Immature natural killer cell (primary cell): ENCODE data around the gene PREB. TPM values are rescaled to one million over a fixed set of nuclear protein-coding genes. Genes with fewer than 3 reads are reported as not detected.

Experiments used
- DNase-seq, 3 donors: peaks; one replicate each; pipeline ENCODE4 v3.0.0; 2022; ENCODE audit warnings: mixed read lengths in 1 of 3
- H3K27ac Mint-ChIP-seq, 6 donors: one replicate each; pipeline ENCODE4 v1.8.0; 2020; ENCODE audit warnings: mixed read lengths in 6 of 6, mild to moderate bottlenecking in 5 of 6, inconsistent platforms in 4 of 6, moderate library complexity in 3 of 6
- H3K27me3 Mint-ChIP-seq, 3 donors: one replicate each; pipeline ENCODE4 v1.8.0; 2020 to 2021; ENCODE audit warnings: low read depth in 3 of 3, mild to moderate bottlenecking in 3 of 3, mixed read lengths in 3 of 3, moderate library complexity in 3 of 3, inconsistent platforms in 1 of 3
- H3K36me3 Mint-ChIP-seq, 3 donors: one replicate each; pipeline ENCODE4 v1.8.0; 2020; ENCODE audit warnings: mixed read lengths in 3 of 3, inconsistent platforms in 2 of 3, mild to moderate bottlenecking in 2 of 3
- H3K4me1 Mint-ChIP-seq, 2 donors: one replicate each; pipeline ENCODE4 v1.8.0; 2020; ENCODE audit warnings: inconsistent platforms in 2 of 2, mild to moderate bottlenecking in 2 of 2, mixed read lengths in 2 of 2, moderate library complexity in 1 of 2
- H3K4me3 Mint-ChIP-seq, 5 donors: one replicate each; pipeline ENCODE4 v1.8.0; 2020; ENCODE audit warnings: mild to moderate bottlenecking in 5 of 5, mixed read lengths in 5 of 5, inconsistent platforms in 3 of 5, moderate library complexity in 3 of 5
- H3K9me3 Mint-ChIP-seq, 6 donors: one replicate each; pipeline ENCODE4 v1.8.0; 2020; ENCODE audit warnings: mild to moderate bottlenecking in 6 of 6, mixed read lengths in 6 of 6, inconsistent platforms in 4 of 6, moderate library complexity in 3 of 6
- polyA plus RNA-seq, 3 donors: library from polyadenylated mRNA; unstranded; fragments of 300-500 nt; fragmentation: Illumina TruSeq; gene quantifications; one replicate each; pipeline ENCODE4 v1.2.3, GENCODE V29; 2021

PREB gene
- polyA plus RNA-seq, 3 donors from 2014 or later, result 90.9 to 105 (median 94.2) TPM

- Mint-ChIP-seq H3K36me3 (no peaks in the 10 kb centered on the region), H3K27me3 (no peaks in the 10 kb centered on the region), H3K27ac (no peak overlapping the region), H3K4me1 (peaks cover 9 to 15% of the 10 kb centered on the region in 2 donors), H3K4me3 (no peak overlapping the region), H3K9me3 (no peaks in the 10 kb centered on the region)
- no peak for DNase-seq
These were observed 40.7 kb downstream of the PREB start for GRCh38 chr2:27093430-27094352.

GRCh38 chr2:27092696-27093429 is 41.6 kb downstream of the PREB start:
- Mint-ChIP-seq H3K4me1 (peaks cover 9 to 15% of the 10 kb centered on the region in 2 donors), H3K4me3 (no peak overlapping the region), H3K27ac (no peak overlapping the region), H3K36me3 (no peaks in the 10 kb centered on the region), H3K9me3 (no peaks in the 10 kb centered on the region), H3K27me3 (peaks cover 0 to 2% (median 0%) of the 10 kb centered on the region in 3 donors)
- no peak for DNase-seq

- H3K27ac Mint-ChIP-seq, result peak overlapping the region in 1 of 6 donors; percentile 59
- no peak for DNase-seq
- no peak overlapping the region for H3K4me3 Mint-ChIP-seq
- H3K27me3 Mint-ChIP-seq, result peaks cover 0 to 2% (median 0%) of the 10 kb centered on the region in 3 donors
- peaks cover 9 to 22% of the 10 kb centered on the region in 2 donors for H3K4me1 Mint-ChIP-seq
- no peaks in the 10 kb centered on the region for H3K36me3 Mint-ChIP-seq
- no peaks in the 10 kb centered on the region for H3K9me3 Mint-ChIP-seq
These were observed 42.4 kb downstream of the PREB start for GRCh38 chr2:27091746-27092695.

GRCh38 chr2:27089111-27089954 is 45.1 kb downstream of the PREB start:
- Mint-ChIP-seq H3K9me3 (no peaks in the 10 kb centered on the region), H3K4me3 (no peak overlapping the region), H3K36me3 (no peaks in the 10 kb centered on the region), H3K27ac (no peak overlapping the region), H3K4me1 (peaks cover 13 to 23% of the 10 kb centered on the region in 2 donors), H3K27me3 (peaks cover 2 to 4% (median 3%) of the 10 kb centered on the region in 3 donors)
- no peak for DNase-seq

GRCh38 chr2:27088634-27089033 is 45.8 kb downstream of the PREB start:
- peak overlapping the region in 2 of 5 donors; percentile 35 to 38 for H3K4me3 Mint-ChIP-seq
- no peaks in the 10 kb centered on the region for H3K9me3 Mint-ChIP-seq
- H3K36me3 Mint-ChIP-seq, result no peaks in the 10 kb centered on the region
- peaks cover 14 to 23% of the 10 kb centered on the region in 2 donors for H3K4me1 Mint-ChIP-seq
- peaks cover 2 to 4% (median 3%) of the 10 kb centered on the region in 3 donors for H3K27me3 Mint-ChIP-seq
- no peak for DNase-seq
- H3K27ac Mint-ChIP-seq, result no peak overlapping the region

- peaks cover 14 to 23% of the 10 kb centered on the region in 2 donors for H3K4me1 Mint-ChIP-seq
- no peaks in the 10 kb centered on the region for H3K9me3 Mint-ChIP-seq
- no peak for DNase-seq
- H3K4me3 Mint-ChIP-seq, result peak overlapping the region; percentile 19 to 86 (median 82)
- H3K27me3 Mint-ChIP-seq, result peaks cover 2 to 4% (median 3%) of the 10 kb centered on the region in 3 donors
- H3K27ac Mint-ChIP-seq, result no peak overlapping the region
- H3K36me3 Mint-ChIP-seq, result no peaks in the 10 kb centered on the region
These were observed 46.5 kb downstream of the PREB start for GRCh38 chr2:27087823-27088410.

- Mint-ChIP-seq H3K27ac (peak within 1 kb of the TSS; percentile 31 to 85 (median 75)), H3K27me3 (peaks cover 2 to 4% (median 3%) of the 10 kb centered on the region in 3 donors), H3K4me1 (peaks cover 14 to 23% of the 10 kb centered on the region in 2 donors), H3K36me3 (no peaks in the 10 kb centered on the region), H3K4me3 (peak within 1 kb of the TSS; percentile 82 to 88 (median 86)), H3K9me3 (no peaks in the 10 kb centered on the region)
- DNase-seq, result no peak
These were observed 47.5 kb downstream of the PREB start, which contains the start of gene KHK for GRCh38 chr2:27086724-27087593. KHK (plus strand) TSS chr2:27086772; CDS start chr2:27087260, 488 bp downstream.

- peaks cover 4 to 5% (median 4%) of the 10 kb centered on the region in 3 donors for H3K27me3 Mint-ChIP-seq
- H3K36me3 Mint-ChIP-seq, result no peaks in the 10 kb centered on the region
- peak overlapping the region in 4 of 6 donors; percentile 73 to 85 (median 78) for H3K27ac Mint-ChIP-seq
- H3K9me3 Mint-ChIP-seq, result no peaks in the 10 kb centered on the region
- DNase-seq, result peak; percentile 98 to 99 (median 98)
- H3K4me3 Mint-ChIP-seq, result peak overlapping the region; percentile 82 to 88 (median 84)
- H3K4me1 Mint-ChIP-seq, result peaks cover 21 to 30% of the 10 kb centered on the region in 2 donors
These were observed 48.2 kb downstream of the PREB start for GRCh38 chr2:27086090-27086723.

GRCh38 chr2:27085673-27086089 is 48.8 kb downstream of the PREB start:
- Mint-ChIP-seq H3K9me3 (no peaks in the 10 kb centered on the region), H3K27me3 (peaks cover 4 to 8% (median 5%) of the 10 kb centered on the region in 3 donors), H3K4me1 (peaks cover 26 to 35% of the 10 kb centered on the region in 2 donors), H3K4me3 (peak overlapping the region; percentile 72 to 82 (median 76)), H3K36me3 (no peaks in the 10 kb centered on the region), H3K27ac (peak overlapping the region; percentile 38 to 76 (median 56))
- no peak for DNase-seq

- no peaks in the 10 kb centered on the region for H3K9me3 Mint-ChIP-seq
- H3K4me3 Mint-ChIP-seq, result peak overlapping the region; percentile 72 to 82 (median 76)
- H3K27me3 Mint-ChIP-seq, result peaks cover 4 to 8% (median 7%) of the 10 kb centered on the region in 3 donors
- no peak for DNase-seq
- no peaks in the 10 kb centered on the region for H3K36me3 Mint-ChIP-seq
- peaks cover 29 to 38% of the 10 kb centered on the region in 2 donors for H3K4me1 Mint-ChIP-seq
- H3K27ac Mint-ChIP-seq, result peak overlapping the region; percentile 38 to 82 (median 66)
These were observed 49.3 kb downstream of the PREB start for GRCh38 chr2:27085062-27085672.
